Measurements from ENCODE around the gene SCD5.

SCD5 gene

GRCh38 chr4:82624819-82625218 lies 173.8 kb downstream of the SCD5 start:
- no peak for DNase-seq

- DNase-seq, result no peak
Measured at GRCh38 chr4:82623121-82623683, 175.4 kb downstream of the SCD5 start.

- DNase-seq, result no peak
Measured at GRCh38 chr4:82621251-82621650, 177.3 kb downstream of the SCD5 start.

GRCh38 chr4:82620126-82620735 lies 178.4 kb downstream of the SCD5 start:
- no peak for DNase-seq

GRCh38 chr4:82618103-82618720 lies 180.4 kb downstream of the SCD5 start:
- DNase-seq, result no peak

GRCh38 chr4:82614838-82615449 lies 183.7 kb downstream of the SCD5 start:
- no peak for DNase-seq

GRCh38 chr4:82613121-82613520 lies 185.5 kb downstream of the SCD5 start:
- DNase-seq, result no peak

- DNase-seq, result no peak
Measured at GRCh38 chr4:82611982-82612381, 186.6 kb downstream of the SCD5 start.

GRCh38 chr4:82611527-82611926 lies 187.1 kb downstream of the SCD5 start:
- DNase-seq, result no peak

- DNase-seq, result no peak
Measured at GRCh38 chr4:82610041-82610440, 188.6 kb downstream of the SCD5 start.

GRCh38 chr4:82606622-82607021 lies 192.0 kb downstream of the SCD5 start:
- no peak for DNase-seq

GRCh38 chr4:82604522-82604921 lies 194.1 kb downstream of the SCD5 start:
- DNase-seq, result no peak

GRCh38 chr4:82601242-82602015 lies 197.2 kb downstream of the SCD5 start:
- no peak for DNase-seq

- no peak for DNase-seq
Measured at GRCh38 chr4:82599336-82599735, 199.3 kb downstream of the SCD5 start.

GRCh38 chr4:82594456-82594855 lies 204.1 kb downstream of the SCD5 start:
- no peak for DNase-seq

- no peak for DNase-seq
Measured at GRCh38 chr4:82593411-82593810, 205.2 kb downstream of the SCD5 start.

- DNase-seq, result no peak
Measured at GRCh38 chr4:82592639-82593038, 206.0 kb downstream of the SCD5 start.

GRCh38 chr4:82591592-82591991 lies 207.0 kb downstream of the SCD5 start:
- no peak for DNase-seq

- no peak for DNase-seq
Measured at GRCh38 chr4:82589756-82590155, 208.8 kb downstream of the SCD5 start.

GRCh38 chr4:82588771-82589270 lies 209.8 kb downstream of the SCD5 start:
- DNase-seq, result no peak

- no peak for DNase-seq
Measured at GRCh38 chr4:82587826-82588540, 210.6 kb downstream of the SCD5 start.

GRCh38 chr4:82585690-82586435 lies 212.7 kb downstream of the SCD5 start:
- DNase-seq, result no peak
